K562 (cell line): ENCODE data around the gene CSTB. TPM values are rescaled to one million over a fixed set of nuclear protein-coding genes. Genes with fewer than 3 reads are reported as not detected.
A peak's percentile ranks its signal among the peaks of the same experiment; 100 is the strongest.

Experiments used
- ADNP ChIP-seq: fragments of 200-800 bp; sonication (Bioruptor generic); IDR thresholded peaks from 2 replicates; pipeline ENCODE4 v1.6.1; 2016; ENCODE audit warnings: missing genetic modification characterization, missing compliant biosample characterization
- ARID4B ChIP-seq: sonication (generic); formaldehyde crosslinking; IDR thresholded peaks from 2 replicates; pipeline ENCODE4 v1.8.0; 2022; ENCODE audit warnings: mild to moderate bottlenecking, missing genetic modification reagents
- E2F3 ChIP-seq: fragments of 250-450 bp; sonication (Bioruptor Pico); IDR thresholded peaks from 2 replicates; pipeline ENCODE4 v1.4.0; 2020; ENCODE audit warnings: mild to moderate bottlenecking
- ETS2 ChIP-seq: IDR thresholded peaks from 2 replicates; pipeline ENCODE4 v1.6.1; 2016; ENCODE audit warnings: borderline replicate concordance, missing genetic modification characterization, mild to moderate bottlenecking, moderate library complexity, missing compliant biosample characterization; ENCODE audit not compliant: poor library complexity, severe bottlenecking
- JUN ChIP-seq, 2 experiments: sonication (generic) in 1 of 2; formaldehyde crosslinking in 1 of 2; IDR thresholded peaks; 2 replicates each; pipeline versions ENCODE4 v1.6.1 to v1.8.0; 2012 to 2022; ENCODE audit warnings: borderline replicate concordance in 2 of 2, mild to moderate bottlenecking in 2 of 2, improper control_type of control experiment in 1 of 2, low read depth in 1 of 2, low read length in 1 of 2, missing genetic modification reagents in 1 of 2
- NELFE ChIP-seq: IDR thresholded peaks from 2 replicates; pipeline ENCODE4 v1.6.1; 2011; ENCODE audit warnings: mild to moderate bottlenecking; ENCODE audit not compliant: insufficient read depth, insufficient read length
- NFATC3 ChIP-seq: fragments of 450-650 bp; IDR thresholded peaks from 2 replicates; pipeline ENCODE4 v1.6.1; 2017; ENCODE audit warnings: mild to moderate bottlenecking
- NUFIP1 ChIP-seq: fragments of 450-650 bp; IDR thresholded peaks from 2 replicates; pipeline ENCODE4 v1.6.1; 2018; ENCODE audit not compliant: partially characterized antibody
- OTX1 ChIP-seq: fragments of 450-650 bp; formaldehyde crosslinking; IDR thresholded peaks from 2 replicates; pipeline ENCODE4 v1.4.0; 2022; ENCODE audit warnings: mild to moderate bottlenecking
- RFX7 ChIP-seq: fragments of 250-450 bp; sonication (Bioruptor Pico); IDR thresholded peaks from 2 replicates; pipeline ENCODE4 v1.5.1; 2021; ENCODE audit warnings: mild to moderate bottlenecking
- TBP ChIP-seq: optimal IDR thresholded peaks from 2 replicates; pipeline ENCODE3; 2011; ENCODE audit warnings: low read depth, low read length, improper control_type of control experiment
- TCF7 ChIP-seq: sonication (generic); IDR thresholded peaks from 2 replicates; pipeline ENCODE4 v1.6.1; 2016; ENCODE audit warnings: antibody characterized with exemption, borderline replicate concordance
- ZNF165 ChIP-seq: fragments of 250-450 bp; sonication (Bioruptor Pico); IDR thresholded peaks from 2 replicates; pipeline ENCODE4 v1.4.0; 2020; ENCODE audit warnings: borderline replicate concordance
- ZNF561 ChIP-seq: fragments of 450-650 bp; formaldehyde crosslinking; conservative IDR thresholded peaks from 2 replicates; pipeline ENCODE4 v1.4.0; 2020; ENCODE audit warnings: mild to moderate bottlenecking, moderate library complexity
- polyA plus RNA-seq, 8 experiments: library from polyadenylated mRNA; depleted of rRNA in 4 of 8; stranded (reverse) in 5 of 8; unstranded in 3 of 8; fragments of >200 nt; fragmentation: Nextera tagmentation in 2 of 8; fragmentation: Illumina TruSeq in 1 of 8; extraction: Ambion mirVana in 2 of 8; extraction: Trizol in 1 of 8; gene quantifications; 2 replicates each; pipeline versions ENCODE4 v1.2.1 to v1.2.3, GENCODE V29; 2011 to 2014; ENCODE audit warnings: inconsistent platforms in 1 of 8, missing spikeins in 1 of 8
- total RNA-seq, 7 experiments: library from RNA; depleted of rRNA in 6 of 7; stranded (reverse); fragments of >200 nt in 6 of 7; fragmentation: Illumina TruSeq in 2 of 7; extraction: Trizol in 2 of 7; gene quantifications; 2 replicates each; pipeline versions ENCODE4 v1.2.1 to v1.2.3, GENCODE V29; 2011 to 2021; ENCODE audit warnings: low replicate concordance in 1 of 7
- TF ChIP-seq, protein P1 (sequence below): sonication (generic); formaldehyde crosslinking; IDR thresholded peaks from 2 replicates; pipeline ENCODE4 v1.8.0; 2022; ENCODE audit warnings: mild to moderate bottlenecking, low read depth, missing genetic modification reagents
- TF ChIP-seq, protein P2 (sequence below): fragments of 450-650 bp; IDR thresholded peaks from 2 replicates; pipeline ENCODE4 v1.6.1; 2018; ENCODE audit not compliant: partially characterized antibody

CSTB gene
- total and polyA plus RNA-seq, 9 of the 15 experiments (the other 6 are each of a cell fraction or from before 2014, with no cell fraction given) = 12.4 to 65.0 (median 31.7) TPM

DNA sequence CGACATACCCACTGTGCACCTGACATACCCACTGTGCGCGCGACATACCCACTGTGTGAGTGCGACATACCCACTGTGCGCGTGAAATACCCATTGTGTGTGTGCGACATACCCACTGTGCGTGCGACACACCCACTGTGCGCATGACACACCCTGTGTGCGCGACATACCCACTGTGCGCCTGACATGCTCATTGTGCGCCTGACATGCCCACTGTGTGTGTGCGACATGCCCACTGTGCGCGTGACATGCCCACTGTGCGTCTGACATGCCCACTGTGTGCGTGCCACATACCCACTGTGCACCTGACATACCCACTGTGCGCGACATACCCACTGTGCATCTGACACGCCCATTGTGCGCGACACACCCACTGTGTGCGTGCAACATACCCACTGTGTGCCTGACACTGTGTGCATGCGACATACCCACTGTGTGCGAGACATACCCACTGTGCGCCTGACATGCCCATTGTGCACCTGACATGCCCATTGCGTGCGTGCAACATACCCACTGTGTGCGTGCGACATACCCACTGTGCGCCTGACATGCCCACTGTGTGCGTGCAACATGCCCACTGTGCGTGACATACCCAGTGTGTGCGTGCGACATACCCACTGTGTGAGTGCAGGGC, 10.8 kb upstream of the CSTB start (continued):
- no peak for TF ChIP-seq NELFE
- TF ChIP-seq RFX7 (CRISPR knock-in tag) = no peak
- TF ChIP-seq, protein P1, sequence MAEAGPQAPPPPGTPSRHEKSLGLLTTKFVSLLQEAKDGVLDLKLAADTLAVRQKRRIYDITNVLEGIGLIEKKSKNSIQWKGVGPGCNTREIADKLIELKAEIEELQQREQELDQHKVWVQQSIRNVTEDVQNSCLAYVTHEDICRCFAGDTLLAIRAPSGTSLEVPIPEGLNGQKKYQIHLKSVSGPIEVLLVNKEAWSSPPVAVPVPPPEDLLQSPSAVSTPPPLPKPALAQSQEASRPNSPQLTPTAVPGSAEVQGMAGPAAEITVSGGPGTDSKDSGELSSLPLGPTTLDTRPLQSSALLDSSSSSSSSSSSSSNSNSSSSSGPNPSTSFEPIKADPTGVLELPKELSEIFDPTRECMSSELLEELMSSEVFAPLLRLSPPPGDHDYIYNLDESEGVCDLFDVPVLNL = 0 out of 2 replicates have a peak, but pooled peaks have one; percentile 45
- no peak for TF ChIP-seq ZNF165 (CRISPR knock-in tag)
- TF ChIP-seq OTX1 (CRISPR knock-in tag) = no peak
- TF ChIP-seq ADNP (tag) = peak; percentile 93
- TF ChIP-seq ARID4B (CRISPR knock-in tag) = 0 out of 2 replicates have a peak, but pooled peaks have one; percentile 23
- TF ChIP-seq JUN (IDR thresholded peaks at IDR 0.05; ENCODE audit: borderline replicate concordance, low read depth, low read length) = no peak
- TF ChIP-seq JUN (CRISPR knock-in tag; IDR thresholded peaks at IDR 0.05; ENCODE audit: borderline replicate concordance) = no peak
- TF ChIP-seq E2F3 (CRISPR knock-in tag) = peak; percentile 19; the same call in 1 of the 2 replicates
- TF ChIP-seq TBP = no peak
- TF ChIP-seq TCF7 = no peak
- TF ChIP-seq NUFIP1 = no peak
- TF ChIP-seq ZNF561 (CRISPR knock-in tag) = no peak
- no peak for TF ChIP-seq ETS2
- TF ChIP-seq, protein P2, sequence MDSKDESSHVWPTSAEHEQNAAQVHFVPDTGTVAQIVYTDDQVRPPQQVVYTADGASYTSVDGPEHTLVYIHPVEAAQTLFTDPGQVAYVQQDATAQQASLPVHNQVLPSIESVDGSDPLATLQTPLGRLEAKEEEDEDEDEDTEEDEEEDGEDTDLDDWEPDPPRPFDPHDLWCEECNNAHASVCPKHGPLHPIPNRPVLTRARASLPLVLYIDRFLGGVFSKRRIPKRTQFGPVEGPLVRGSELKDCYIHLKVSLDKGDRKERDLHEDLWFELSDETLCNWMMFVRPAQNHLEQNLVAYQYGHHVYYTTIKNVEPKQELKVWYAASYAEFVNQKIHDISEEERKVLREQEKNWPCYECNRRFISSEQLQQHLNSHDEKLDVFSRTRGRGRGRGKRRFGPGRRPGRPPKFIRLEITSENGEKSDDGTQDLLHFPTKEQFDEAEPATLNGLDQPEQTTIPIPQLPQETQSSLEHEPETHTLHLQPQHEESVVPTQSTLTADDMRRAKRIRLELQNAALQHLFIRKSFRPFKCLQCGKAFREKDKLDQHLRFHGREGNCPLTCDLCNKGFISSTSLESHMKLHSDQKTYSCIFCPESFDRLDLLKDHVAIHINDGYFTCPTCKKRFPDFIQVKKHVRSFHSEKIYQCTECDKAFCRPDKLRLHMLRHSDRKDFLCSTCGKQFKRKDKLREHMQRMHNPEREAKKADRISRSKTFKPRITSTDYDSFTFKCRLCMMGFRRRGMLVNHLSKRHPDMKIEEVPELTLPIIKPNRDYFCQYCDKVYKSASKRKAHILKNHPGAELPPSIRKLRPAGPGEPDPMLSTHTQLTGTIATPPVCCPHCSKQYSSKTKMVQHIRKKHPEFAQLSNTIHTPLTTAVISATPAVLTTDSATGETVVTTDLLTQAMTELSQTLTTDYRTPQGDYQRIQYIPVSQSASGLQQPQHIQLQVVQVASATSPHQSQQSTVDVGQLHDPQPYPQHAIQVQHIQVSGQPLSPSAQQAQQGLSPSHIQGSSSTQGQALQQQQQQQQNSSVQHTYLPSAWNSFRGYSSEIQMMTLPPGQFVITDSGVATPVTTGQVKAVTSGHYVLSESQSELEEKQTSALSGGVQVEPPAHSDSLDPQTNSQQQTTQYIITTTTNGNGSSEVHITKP = no peak
- no peak for TF ChIP-seq NFATC3
